H9 (cell line): ENCODE data around the gene STK38L. TPM values are rescaled to one million over a fixed set of nuclear protein-coding genes. Genes with fewer than 3 reads are reported as not detected.
A peak's percentile ranks its signal among the peaks of the same experiment; 100 is the strongest.

Source experiments
- DNase-seq: peaks from one replicate; pipeline ENCODE4 v3.0.0-alpha.2; 2017
- H2AFZ ChIP-seq: one replicate; pipeline ENCODE4 v1.6.1; 2013; ENCODE audit warnings: mild to moderate bottlenecking, low read length, control low read depth, moderate library complexity
- H2AK5ac ChIP-seq: 2 replicates; pipeline ENCODE4 v1.6.1; 2013; ENCODE audit warnings: low read length, control low read depth, mixed read lengths; ENCODE audit not compliant: insufficient read length
- H2BK120ac ChIP-seq: one replicate; pipeline ENCODE4 v1.6.1; 2013; ENCODE audit warnings: low read depth, mild to moderate bottlenecking, low read length, control low read depth, inconsistent platforms; ENCODE audit not compliant: poor library complexity, severe bottlenecking
- H2BK12ac ChIP-seq: 2 replicates; pipeline ENCODE4 v1.6.1; 2013; ENCODE audit warnings: low read length, control low read depth, mixed read lengths, low read depth; ENCODE audit not compliant: insufficient read length
- H2BK15ac ChIP-seq: 2 replicates; pipeline ENCODE4 v1.6.1; 2013; ENCODE audit warnings: low read depth, low read length, control low read depth
- H2BK20ac ChIP-seq: one replicate; pipeline ENCODE4 v1.6.1; 2013; ENCODE audit warnings: low read depth, mild to moderate bottlenecking, low read length, control low read depth, inconsistent platforms; ENCODE audit not compliant: poor library complexity, severe bottlenecking
- H2BK5ac ChIP-seq: 2 replicates; pipeline ENCODE4 v1.6.1; 2013; ENCODE audit warnings: low read length, control low read depth, mixed read lengths; ENCODE audit not compliant: insufficient read length
- H3K14ac ChIP-seq: 2 replicates; pipeline ENCODE4 v1.6.1; 2013; ENCODE audit warnings: low read length, control low read depth; ENCODE audit not compliant: insufficient read depth
- H3K18ac ChIP-seq: 2 replicates; pipeline ENCODE4 v1.6.1; 2013; ENCODE audit warnings: low read depth, mild to moderate bottlenecking, mixed read lengths, low read length, control low read depth; ENCODE audit not compliant: insufficient read length
- H3K23ac ChIP-seq: 2 replicates; pipeline ENCODE4 v1.6.1; 2013; ENCODE audit warnings: low read length, control low read depth, mixed read lengths, low read depth; ENCODE audit not compliant: insufficient read length
- H3K23me2 ChIP-seq: 2 replicates; pipeline ENCODE4 v1.6.1; 2013; ENCODE audit warnings: low read depth, mild to moderate bottlenecking, mixed read lengths, low read length, control low read depth; ENCODE audit not compliant: insufficient read length, poor library complexity, severe bottlenecking
- H3K27ac ChIP-seq: 2 replicates; pipeline ENCODE4 v1.5.1; 2013; ENCODE audit warnings: low read length, control low read depth, mixed read lengths, low read depth; ENCODE audit not compliant: insufficient read length
- H3K27me3 ChIP-seq: 2 replicates; pipeline ENCODE4 v1.6.1; 2013; ENCODE audit warnings: low read length, control low read depth, inconsistent platforms; ENCODE audit not compliant: insufficient read depth
- H3K4ac ChIP-seq: 2 replicates; pipeline ENCODE4 v1.6.1; 2013; ENCODE audit warnings: low read depth, mild to moderate bottlenecking, control low read depth, inconsistent platforms, low read length, moderate library complexity
- H3K4me1 ChIP-seq: 2 replicates; pipeline ENCODE4 v1.6.1; 2013; ENCODE audit warnings: low read length, control low read depth, inconsistent platforms; ENCODE audit not compliant: insufficient read depth
- H3K4me2 ChIP-seq: 2 replicates; pipeline ENCODE4 v1.6.1; 2013; ENCODE audit warnings: low read length, control low read depth, mixed read lengths; ENCODE audit not compliant: insufficient read length, insufficient read depth
- H3K56ac ChIP-seq: 2 replicates; pipeline ENCODE4 v1.6.1; 2013; ENCODE audit warnings: low read depth, mild to moderate bottlenecking, mixed read lengths, low read length, control low read depth; ENCODE audit not compliant: insufficient read length
- H3K79me1 ChIP-seq: 2 replicates; pipeline ENCODE4 v1.6.1; 2013; ENCODE audit warnings: low read depth, mild to moderate bottlenecking, moderate library complexity, low read length, control low read depth, inconsistent platforms; ENCODE audit not compliant: insufficient read depth, poor library complexity, severe bottlenecking
- H3K79me2 ChIP-seq: 2 replicates; pipeline ENCODE4 v1.6.1; 2013; ENCODE audit warnings: low read length, control low read depth, inconsistent platforms; ENCODE audit not compliant: insufficient read depth
- H3K9ac ChIP-seq: 2 replicates; pipeline ENCODE4 v1.6.1; 2013; ENCODE audit warnings: low read length, control low read depth, mixed read lengths; ENCODE audit not compliant: insufficient read length; ENCODE audit errors: extremely low read depth
- H3K9me3 ChIP-seq: one replicate; pipeline ENCODE4 v1.6.1; 2013; ENCODE audit warnings: low read depth, low read length, inconsistent platforms; ENCODE audit not compliant: control insufficient read depth
- H3T11ph ChIP-seq: one replicate; pipeline ENCODE4 v1.6.1; 2013; ENCODE audit warnings: mild to moderate bottlenecking, low read length, control low read depth, inconsistent platforms
- H4K20me1 ChIP-seq: one replicate; pipeline ENCODE4 v1.6.1; 2013; ENCODE audit not compliant: control insufficient read depth, insufficient read length, insufficient read depth
- H4K5ac ChIP-seq: 2 replicates; pipeline ENCODE4 v1.6.1; 2013; ENCODE audit warnings: low read depth, mild to moderate bottlenecking, mixed read lengths, low read length, control low read depth; ENCODE audit not compliant: insufficient read length
- H4K8ac ChIP-seq: replicated peaks from 2 replicates; pipeline ENCODE4 v1.6.1; 2013; ENCODE audit warnings: low read length, control low read depth, mixed read lengths, low read depth; ENCODE audit not compliant: insufficient read length
- H4K91ac ChIP-seq: 2 replicates; pipeline ENCODE4 v1.6.1; 2013; ENCODE audit warnings: low read depth, mild to moderate bottlenecking, moderate library complexity, mixed read lengths, low read length, control low read depth; ENCODE audit not compliant: insufficient read length
- H3K27ac Mint-ChIP-seq, 3 experiments: 2 replicates in 2 of 3; 3 replicates in 1 of 3; pipeline ENCODE4 v1.8.0; 2020 to 2021; ENCODE audit warnings: mixed read lengths in 3 of 3, mild to moderate bottlenecking in 1 of 3, moderate library complexity in 1 of 3
- H3K27me3 Mint-ChIP-seq: 2 replicates; pipeline ENCODE4 v1.8.0; 2021; ENCODE audit warnings: low read depth, mild to moderate bottlenecking, moderate library complexity, mixed read lengths
- H3K36me3 Mint-ChIP-seq, 3 experiments: 2 replicates in 2 of 3; 3 replicates in 1 of 3; pipeline ENCODE4 v1.8.0; 2020 to 2021; ENCODE audit warnings: low read depth in 3 of 3, mixed read lengths in 3 of 3; ENCODE audit not compliant: insufficient read depth in 1 of 3
- H3K4me1 Mint-ChIP-seq, 2 experiments: 2 replicates each; pipeline ENCODE4 v1.8.0; 2020; ENCODE audit warnings: mixed read lengths in 2 of 2
- H3K4me3 Mint-ChIP-seq, 2 experiments: 2 replicates in 1 of 2; 3 replicates in 1 of 2; pipeline ENCODE4 v1.8.0; 2020 to 2021; ENCODE audit warnings: mild to moderate bottlenecking in 2 of 2, mixed read lengths in 2 of 2, moderate library complexity in 1 of 2
- H3K9me3 Mint-ChIP-seq, 2 experiments: 2 replicates in 1 of 2; 3 replicates in 1 of 2; pipeline ENCODE4 v1.8.0; 2020; ENCODE audit warnings: mild to moderate bottlenecking in 2 of 2, mixed read lengths in 2 of 2, moderate library complexity in 1 of 2
- CTCF ChIP-seq: fragments of 200-600 bp; sonication (generic); conservative IDR thresholded peaks from 3 replicates; pipeline ENCODE4 v1.8.0; 2021; ENCODE audit warnings: antibody characterized with exemption, mild to moderate bottlenecking
- WGBS: extraction: QIAGEN DNeasy Blood & Tissue Kit; methylation state at CpG from one replicate; pipeline ENCODE4 v1.1.7; 2013; ENCODE audit warnings: missing lambda C conversion rate, low lambda C conversion rate, mixed read lengths; ENCODE audit not compliant: insufficient read length; ENCODE audit errors: extremely low coverage; 5-methylcytosine and 5-hydroxymethylcytosine counted together
- total RNA-seq: library from RNA; stranded (reverse); gene quantifications from 2 replicates; pipeline ENCODE4 v1.2.1, GENCODE V29; 2021

STK38L gene
- total RNA-seq, 1 experiment from 2014 or later: 44.9 TPM

- Mint-ChIP-seq H3K4me1 (peaks cover 46 to 53% of the 10 kb centered on the region in 2 experiments), H3K27ac (peak overlapping the region in 1 of 3 experiments; percentile 58; a peak in 1 of 7 replicates), H3K36me3 (no peaks in the 10 kb centered on the region), H3K9me3 (no peaks in the 10 kb centered on the region), H3K4me3 (no peak overlapping the region), H3K27me3 (no peaks in the 10 kb centered on the region)
- Histone ChIP-seq H3K27ac (no peak overlapping the region), H2BK120ac (no peak overlapping the region), H3K4me2 (no peak overlapping the region), H3K18ac (no peak overlapping the region), H3K79me1 (no peaks in the 10 kb centered on the region), H4K91ac (no peak overlapping the region), H4K8ac (no peak overlapping the region), H3K4me1 (peaks cover 5% of the 10 kb centered on the region; the same call in 1 of the 2 replicates), H2AK5ac (no peak overlapping the region), H3K23me2 (no peaks in the 10 kb centered on the region), H4K20me1 (no peaks in the 10 kb centered on the region), H2BK5ac (no peak overlapping the region), H2BK20ac (no peak overlapping the region), H3K27me3 (no peaks in the 10 kb centered on the region), H3K56ac (no peak overlapping the region), H3K23ac (no peak overlapping the region), H2BK15ac (no peak overlapping the region), H4K5ac (no peak overlapping the region), H3K9ac (no peak overlapping the region), H3K9me3 (no peaks in the 10 kb centered on the region), H3K4ac (no peak overlapping the region), H3T11ph (no peak overlapping the region), H3K14ac (no peak overlapping the region), H3K79me2 (no peaks in the 10 kb centered on the region; the same call in 1 of the 2 replicates), H2BK12ac (no peak overlapping the region), H2AFZ (no peak overlapping the region)
- no peak for DNase-seq
- no CpG with 5 or more reads among the region's 3 CpGs for WGBS
- no peak for TF ChIP-seq CTCF
Observed at GRCh38 chr12:27289414-27289813, 45.3 kb downstream of the STK38L start.
